HG02852 (cell line): ENCODE data around the gene MUL1.
A peak's percentile ranks its signal among the peaks of the same experiment; 100 is the strongest.
"Not testable (repeated sequence)": the region's sequence is repeated elsewhere in the genome, so short reads cannot be mapped to it uniquely, and the experiment has no call there.

ENCODE experiments used
- ATAC-seq: cut with Tn5 transposase; IDR thresholded peaks from one replicate; pipeline ENCODE4 v1.9.1; 2021; ENCODE audit warnings: mild to moderate bottlenecking, moderate library complexity; ENCODE audit not compliant: unreplicated experiment

The MUL1 gene

GRCh38 chr1:20507564-20508410, at the start of gene MUL1:
MUL1 (minus strand) TSS chr1:20508151; CDS start chr1:20508024, 127 bp downstream.
- peak; percentile 88 for ATAC-seq

GRCh38 chr1:20555758-20556120, 47.8 kb upstream of the MUL1 start:
- no peak for ATAC-seq

GRCh38 chr1:20555025-20555757, 47.2 kb upstream of the MUL1 start:
- no peak for ATAC-seq

GRCh38 chr1:20552728-20553445, 44.9 kb upstream of the MUL1 start:
- no peak for ATAC-seq

GRCh38 chr1:20551945-20552727, 44.2 kb upstream of the MUL1 start, which contains the start of gene FAM43B:
FAM43B (plus strand) TSS chr1:20552573; CDS start chr1:20552974, 401 bp downstream.
- no peak for ATAC-seq

- ATAC-seq, result no peak
These were observed 43.2 kb upstream of the MUL1 start for GRCh38 chr1:20551161-20551560.

GRCh38 chr1:20546637-20547036, 38.7 kb upstream of the MUL1 start:
- ATAC-seq, result no peak

- no peak for ATAC-seq
These were observed 32.3 kb upstream of the MUL1 start for GRCh38 chr1:20540281-20540680.

GRCh38 chr1:20538760-20539551, 31.0 kb upstream of the MUL1 start:
- no peak for ATAC-seq

- no peak for ATAC-seq
These were observed 30.3 kb upstream of the MUL1 start for GRCh38 chr1:20538227-20538626.

GRCh38 chr1:20534659-20535417, 26.9 kb upstream of the MUL1 start:
- no peak for ATAC-seq

GRCh38 chr1:20533635-20534034, 25.7 kb upstream of the MUL1 start:
- ATAC-seq, result no peak

GRCh38 chr1:20530901-20531300, 22.9 kb upstream of the MUL1 start:
- ATAC-seq, result no peak

GRCh38 chr1:20530306-20530705, 22.4 kb upstream of the MUL1 start:
- ATAC-seq, result no peak

GRCh38 chr1:20528221-20528620, 20.3 kb upstream of the MUL1 start:
- ATAC-seq, result no peak

GRCh38 chr1:20526267-20526666, 18.3 kb upstream of the MUL1 start:
- ATAC-seq, result no peak

GRCh38 chr1:20521960-20522861, 14.3 kb upstream of the MUL1 start:
- ATAC-seq, result no peak

- not testable (repeated sequence) for ATAC-seq
These were observed 11.8 kb upstream of the MUL1 start for GRCh38 chr1:20519609-20520262.
